HEK293 (cell line): ENCODE measurements around the gene ATCAY.

Source experiments
- CTCF ChIA-PET: fragments of 350-600 bp; formaldehyde crosslinking; extraction: SDS; loops from one replicate; lab custom pipeline; 2021; ENCODE audit warnings: antibody characterized with exemption; lab: Yijun Ruan, JAX
- POLR2A ChIA-PET: fragments of 300-600 bp; formaldehyde crosslinking; extraction: SDS; loops from one replicate; lab custom pipeline; 2020; ENCODE audit warnings: antibody characterized with exemption, inconsistent platforms; lab: Yijun Ruan, JAX
- H3K27ac ChIP-seq: fragments of 200-500 bp; sonication (Bioruptor generic); 2 replicates; pipeline ENCODE4 v1.5.1; 2014; ENCODE audit warnings: low read depth, low read length, control low read depth, inconsistent platforms; ENCODE audit errors: extremely low read depth
- H3K36me3 ChIP-seq, 2 experiments: fragments of 200-500 bp in 1 of 2; sonication (Bioruptor generic) in 1 of 2; 1 replicate in 1 of 2; 2 replicates in 1 of 2; pipeline ENCODE4 v1.5.1; 2014 to 2017; ENCODE audit warnings: inconsistent platforms in 2 of 2, low read length in 2 of 2; ENCODE audit not compliant: control insufficient read depth in 2 of 2, insufficient read depth in 1 of 2
- H3K4me1 ChIP-seq: fragments of 200-500 bp; sonication (Bioruptor generic); 2 replicates; pipeline ENCODE4 v1.5.1; 2014; ENCODE audit warnings: mild to moderate bottlenecking, low read length, inconsistent platforms; ENCODE audit not compliant: control insufficient read depth, insufficient read depth
- H3K4me3 ChIP-seq: 2 replicates; pipeline ENCODE4 v1.5.1; 2011; ENCODE audit warnings: low read depth, mild to moderate bottlenecking, control low read depth, low read length, moderate library complexity
- H3K9me3 ChIP-seq: fragments of 200-500 bp; sonication (Bioruptor generic); 2 replicates; pipeline ENCODE4 v1.5.1; 2014; ENCODE audit warnings: low read depth, low read length, inconsistent platforms; ENCODE audit not compliant: control insufficient read depth, insufficient read depth
- GLI4 ChIP-seq: fragments of 450-650 bp; formaldehyde crosslinking; IDR thresholded peaks from 2 replicates; pipeline ENCODE4 v1.5.1; 2016; ENCODE audit warnings: missing biosample characterization, missing genetic modification characterization
- GLIS1 ChIP-seq: fragments of 450-650 bp; formaldehyde crosslinking; IDR thresholded peaks from 2 replicates; pipeline ENCODE4 v1.5.1; 2016; ENCODE audit warnings: missing biosample characterization, missing genetic modification characterization
- GLIS2 ChIP-seq: fragments of 450-650 bp; formaldehyde crosslinking; IDR thresholded peaks from 2 replicates; pipeline ENCODE4 v1.5.1; 2016; ENCODE audit warnings: missing biosample characterization, missing genetic modification characterization
- RBAK ChIP-seq: fragments of 450-650 bp; formaldehyde crosslinking; IDR thresholded peaks from 2 replicates; pipeline ENCODE4 v1.5.1; 2016; ENCODE audit warnings: missing biosample characterization, missing genetic modification characterization
- SCRT2 ChIP-seq: fragments of 450-650 bp; formaldehyde crosslinking; IDR thresholded peaks from 2 replicates; pipeline ENCODE4 v1.5.1; 2016; ENCODE audit warnings: missing biosample characterization, missing genetic modification characterization
- TRIM28 ChIP-seq: IDR thresholded peaks from 2 replicates; pipeline ENCODE4 v1.6.1; 2011; ENCODE audit warnings: low read length, control low read depth, borderline replicate concordance
- ZBTB8A ChIP-seq: fragments of 450-650 bp; formaldehyde crosslinking; IDR thresholded peaks from 2 replicates; pipeline ENCODE4 v1.5.1; 2016; ENCODE audit warnings: missing biosample characterization, missing genetic modification characterization
- ZIC2 ChIP-seq: fragments of 450-650 bp; formaldehyde crosslinking; IDR thresholded peaks from 2 replicates; pipeline ENCODE4 v1.5.1; 2016; ENCODE audit warnings: missing biosample characterization, missing genetic modification characterization
- ZNF292 ChIP-seq: fragments of 450-650 bp; formaldehyde crosslinking; IDR thresholded peaks from 2 replicates; pipeline ENCODE4 v1.5.1; 2016; ENCODE audit warnings: low read depth, missing biosample characterization, missing genetic modification characterization, borderline replicate concordance
- ZNF324 ChIP-seq: fragments of 450-650 bp; formaldehyde crosslinking; IDR thresholded peaks from 2 replicates; pipeline ENCODE4 v1.5.1; 2016; ENCODE audit warnings: missing biosample characterization, missing genetic modification characterization
- ZNF654 ChIP-seq: fragments of 450-650 bp; formaldehyde crosslinking; IDR thresholded peaks from 2 replicates; pipeline ENCODE4 v1.5.1; 2016; ENCODE audit warnings: low read depth, missing biosample characterization, missing genetic modification characterization
- ZNF660 ChIP-seq: fragments of 450-650 bp; IDR thresholded peaks from 2 replicates; pipeline ENCODE4 v1.5.1; 2018; ENCODE audit warnings: missing biosample characterization, mild to moderate bottlenecking, missing genetic modification characterization
- ZNF830 ChIP-seq: fragments of 450-650 bp; IDR thresholded peaks from 2 replicates; pipeline ENCODE4 v1.5.0; 2018; ENCODE audit warnings: missing biosample characterization, missing genetic modification characterization, low read depth, mild to moderate bottlenecking, moderate library complexity

Gene ATCAY

DNA sequence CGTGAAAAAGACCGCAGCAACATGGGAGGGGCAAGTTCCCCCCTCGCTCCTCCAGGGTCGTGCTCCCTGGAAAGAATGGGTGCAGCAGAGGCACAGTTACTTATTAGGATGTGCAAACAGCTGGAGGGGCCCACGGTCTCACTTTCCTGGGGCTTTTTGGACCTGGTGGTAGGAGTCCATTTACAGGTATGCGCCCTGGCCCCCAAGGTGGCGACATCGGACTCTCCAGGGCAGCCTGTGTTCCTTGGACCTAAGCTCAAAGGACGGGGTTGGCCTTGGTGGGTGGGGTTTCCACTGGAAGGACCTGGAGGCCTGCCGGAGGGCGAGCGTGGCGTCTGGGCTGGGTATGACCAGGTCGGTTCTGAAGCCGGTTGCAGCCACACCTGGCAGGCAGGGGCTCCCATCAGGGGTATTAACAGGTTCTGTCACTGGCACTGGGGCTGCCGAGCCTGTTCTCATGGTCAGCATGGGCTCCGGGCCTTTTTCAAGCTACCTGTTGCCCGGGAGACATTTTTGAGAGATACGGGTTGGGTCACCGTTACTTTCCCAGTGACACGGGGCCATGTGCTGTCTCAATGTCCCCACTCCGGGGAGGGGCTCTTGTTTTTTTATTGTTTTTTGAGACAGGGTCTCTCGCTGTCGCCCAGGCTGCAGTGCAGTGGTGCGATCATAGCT, 17.5 kb upstream of the ATCAY start:
- Histone ChIP-seq H3K4me3 (no peak overlapping the region), H3K36me3 (no peaks in the 10 kb centered on the region), H3K9me3 (no peaks in the 10 kb centered on the region), H3K4me1 (no peaks in the 10 kb centered on the region)
- POLR2A ChIA-PET: no interaction called here
- CTCF ChIA-PET: no interaction called here
- TF ChIP-seq SCRT2 (tag by site-specific recombination): peak; percentile 53; the same call in 1 of the 2 replicates
- no peak for TF ChIP-seq ZNF324 (tag by site-specific recombination)
- TF ChIP-seq, all 188 proteins: peak for 1
- H3K27ac ChIP-seq: no peak overlapping the region

DNA sequence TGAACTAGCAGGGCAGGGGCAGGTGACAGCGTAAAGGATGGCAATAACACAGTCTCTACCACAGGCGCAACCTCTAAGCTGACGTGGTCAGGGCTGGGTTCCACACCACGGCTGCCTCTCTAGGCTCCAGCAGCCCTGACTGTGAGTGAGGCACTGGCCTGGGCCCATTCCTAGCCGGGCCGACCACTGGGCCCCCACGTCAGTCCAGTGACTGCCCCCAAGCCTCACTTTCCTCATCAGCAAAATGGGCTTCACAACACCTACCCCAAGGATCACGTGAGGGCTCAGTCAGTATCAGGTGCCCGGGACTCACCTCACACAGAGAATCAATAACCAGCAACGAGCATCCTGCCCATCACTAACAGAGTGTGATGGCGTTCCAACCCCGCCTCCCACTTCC, 16.8 kb upstream of the ATCAY start:
- H3K27ac ChIP-seq: no peak overlapping the region
- no peak for TF ChIP-seq GLI4 (tag by site-specific recombination)
- no peak for TF ChIP-seq TRIM28
- no peak for TF ChIP-seq ZNF830 (tag by site-specific recombination)
- TF ChIP-seq ZBTB8A (tag by site-specific recombination): no peak
- TF ChIP-seq, all 188 proteins: peak for 0
- ChIA-PET CTCF (no interaction called here), POLR2A (no interaction called here)
- Histone ChIP-seq H3K4me1 (no peaks in the 10 kb centered on the region), H3K4me3 (no peak overlapping the region), H3K36me3 (no peaks in the 10 kb centered on the region), H3K9me3 (no peaks in the 10 kb centered on the region)

DNA sequence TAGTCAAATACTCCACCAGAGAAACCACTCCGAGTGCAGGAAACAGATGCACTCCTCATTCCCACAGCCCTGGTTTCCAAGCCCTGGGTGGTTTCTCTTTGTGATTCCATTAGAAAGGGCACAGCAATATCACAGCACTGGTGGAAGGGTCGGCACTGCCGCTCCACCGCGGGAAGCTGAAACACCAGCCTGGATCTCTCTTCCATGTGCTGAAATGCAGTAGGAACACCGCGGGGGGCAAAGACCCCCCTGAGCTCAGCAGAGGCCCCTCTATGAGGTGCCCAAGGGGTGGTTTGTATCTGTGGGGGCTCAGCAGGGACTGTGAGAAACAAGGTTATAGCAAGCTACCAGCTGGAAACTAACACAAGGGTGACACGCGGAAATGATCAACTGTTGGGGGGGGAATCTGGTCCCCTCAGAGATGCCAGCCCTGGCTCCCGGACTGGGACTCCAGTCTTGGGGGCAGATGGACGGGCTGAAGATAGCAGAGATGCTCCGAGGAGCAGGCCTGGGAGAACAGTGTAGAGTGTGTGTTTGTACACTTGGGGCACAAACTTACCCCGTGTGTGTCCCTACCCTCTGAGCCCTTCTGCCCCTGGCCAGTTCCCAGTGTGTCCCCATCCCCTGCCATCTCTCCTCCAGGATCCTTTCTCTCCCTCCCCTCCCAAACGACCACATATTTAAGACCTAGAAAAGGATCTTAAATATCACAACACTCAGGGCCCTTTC, 13.4 kb upstream of the ATCAY start:
- Histone ChIP-seq H3K4me1 (no peaks in the 10 kb centered on the region), H3K9me3 (no peaks in the 10 kb centered on the region), H3K36me3 (no peaks in the 10 kb centered on the region), H3K27ac (no peak overlapping the region), H3K4me3 (no peak overlapping the region)
- ChIA-PET CTCF (interaction anchor here (0.6 kb wide), 1 partner anchor 22 kb away, joined by 3 read pairs; no protein-coding TSS in a partner anchor), POLR2A (no interaction called here)
- TF ChIP-seq ZIC2 (tag by site-specific recombination): peak; percentile 86
- TF ChIP-seq GLIS2 (tag by site-specific recombination): peak; percentile 26; the same call in 1 of the 2 replicates
- TF ChIP-seq RBAK: no peak
- no peak for TF ChIP-seq ZNF830 (tag by site-specific recombination)
- no peak for TF ChIP-seq ZNF292
- peak; percentile 75 for TF ChIP-seq GLIS1 (tag by site-specific recombination)

DNA sequence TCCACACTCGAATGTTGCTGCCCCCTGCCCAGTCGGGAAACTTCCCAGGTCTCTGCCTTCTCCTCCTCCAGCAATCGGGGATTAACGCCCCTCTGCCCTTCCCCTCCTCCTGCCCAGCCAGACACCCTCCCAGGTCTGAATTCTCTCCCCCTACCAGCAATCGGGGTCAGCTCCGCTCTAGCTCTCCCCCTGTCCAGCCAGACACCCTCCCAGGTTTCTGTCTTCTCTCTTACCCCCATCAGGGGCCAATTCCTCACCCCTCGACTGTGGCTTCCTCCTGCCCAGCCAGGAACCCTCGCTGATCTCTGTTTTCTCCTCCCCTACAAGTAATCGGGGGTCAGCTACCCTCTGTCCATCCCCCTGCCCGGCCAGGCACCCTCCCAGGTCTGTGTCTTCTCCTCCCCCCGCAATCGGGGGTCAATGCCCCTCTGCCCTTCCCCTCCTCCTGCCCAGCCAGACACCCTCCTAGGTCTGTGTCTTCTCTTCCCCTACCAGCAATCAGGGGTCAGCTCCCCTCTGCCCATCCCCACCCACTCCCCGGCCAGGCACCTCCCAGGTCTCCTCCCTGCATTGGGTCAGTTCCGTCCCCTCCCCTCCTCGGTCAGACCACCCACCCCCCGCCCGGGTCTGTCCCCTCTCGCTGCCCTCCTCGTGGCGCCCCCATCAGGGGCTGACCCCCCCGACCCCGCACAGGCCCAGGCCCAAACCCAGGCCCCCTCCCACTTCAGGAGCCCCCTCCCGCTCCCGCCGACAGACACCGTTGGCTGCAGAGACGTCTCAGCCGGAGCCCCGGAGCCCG, 12.3 kb upstream of the ATCAY start:
- POLR2A ChIA-PET: no interaction called here
- no peak for TF ChIP-seq ZNF654 (tag by site-specific recombination)
- no peak for TF ChIP-seq ZNF660 (tag by site-specific recombination)
- Histone ChIP-seq H3K4me1 (no peaks in the 10 kb centered on the region), H3K36me3 (no peaks in the 10 kb centered on the region), H3K27ac (no peak overlapping the region), H3K4me3 (no peak overlapping the region), H3K9me3 (no peaks in the 10 kb centered on the region)
- CTCF ChIA-PET: interaction anchor here (0.6 kb wide), 1 partner anchor 106 kb away, joined by 3 read pairs; the partner anchor contains the start of gene MRPL54
